ENCODE measurements around the gene WDR81.
"Not testable (repeated sequence)": the region's sequence is repeated elsewhere in the genome, so short reads cannot be mapped to it uniquely, and the experiment has no call there.

Gene WDR81

DNA sequence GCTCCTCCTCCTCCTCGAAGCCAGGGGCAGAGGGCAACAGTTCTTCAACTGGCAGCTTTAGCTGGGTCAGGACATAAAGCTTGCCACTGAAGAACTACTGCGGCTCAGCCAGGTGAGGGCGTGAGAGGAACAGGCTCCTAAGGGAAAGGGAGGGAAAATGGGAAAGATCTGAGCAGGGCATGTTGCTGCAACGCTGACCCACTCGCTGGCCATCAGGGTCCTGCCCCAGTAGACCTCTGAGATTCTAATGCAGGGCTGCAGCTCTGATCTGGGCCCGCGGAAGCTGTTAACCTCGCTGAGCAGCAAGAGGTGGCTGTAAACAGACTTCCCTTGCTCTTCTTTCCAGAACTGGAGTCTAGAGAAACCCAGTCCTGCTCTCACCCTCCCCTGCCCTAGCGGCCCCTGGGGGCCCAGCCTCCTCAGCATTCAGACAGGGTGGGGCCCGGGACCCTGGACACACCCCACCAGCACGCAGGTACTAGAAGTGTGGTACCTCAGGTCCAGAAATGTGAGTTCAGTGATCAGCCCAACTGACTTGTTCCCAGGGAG is 10.6 kb upstream of the WDR81 start:
- no peak for DNase-seq

DNA sequence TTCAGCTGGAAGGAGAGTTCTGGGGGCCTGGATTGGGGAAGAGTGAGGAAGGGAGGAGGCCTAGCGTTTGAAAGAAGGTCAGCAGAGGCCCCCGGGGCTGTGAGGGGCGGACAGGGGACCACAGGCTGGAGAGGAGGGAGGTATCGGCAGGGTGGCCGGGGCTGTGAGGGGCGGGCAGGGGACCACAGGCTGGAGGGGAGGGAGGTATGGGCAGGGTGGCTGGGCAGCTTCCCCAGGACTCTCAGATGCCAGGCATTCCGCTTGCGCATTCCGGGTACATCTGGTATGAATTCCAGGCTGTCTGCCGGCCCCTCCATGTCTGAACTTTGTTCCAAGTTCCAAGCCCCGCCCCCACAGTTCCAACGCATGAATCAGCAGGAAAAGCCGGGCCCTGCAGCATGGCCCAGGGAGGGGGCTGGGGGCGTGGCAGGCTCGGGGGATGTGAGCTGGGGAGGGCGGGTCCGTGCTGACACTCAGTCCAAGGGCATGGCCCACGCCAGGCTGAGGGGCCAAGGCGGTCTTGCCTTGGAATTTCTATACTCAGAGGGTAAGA is 10.0 kb upstream of the WDR81 start:
- no peak for DNase-seq

- DNase-seq: no peak
These were observed 9.3 kb upstream of the WDR81 start for GRCh38 chr17:1714980-1715802.

GRCh38 chr17:1715803-1716075 is 8.8 kb upstream of the WDR81 start:
- DNase-seq: no peak

DNA sequence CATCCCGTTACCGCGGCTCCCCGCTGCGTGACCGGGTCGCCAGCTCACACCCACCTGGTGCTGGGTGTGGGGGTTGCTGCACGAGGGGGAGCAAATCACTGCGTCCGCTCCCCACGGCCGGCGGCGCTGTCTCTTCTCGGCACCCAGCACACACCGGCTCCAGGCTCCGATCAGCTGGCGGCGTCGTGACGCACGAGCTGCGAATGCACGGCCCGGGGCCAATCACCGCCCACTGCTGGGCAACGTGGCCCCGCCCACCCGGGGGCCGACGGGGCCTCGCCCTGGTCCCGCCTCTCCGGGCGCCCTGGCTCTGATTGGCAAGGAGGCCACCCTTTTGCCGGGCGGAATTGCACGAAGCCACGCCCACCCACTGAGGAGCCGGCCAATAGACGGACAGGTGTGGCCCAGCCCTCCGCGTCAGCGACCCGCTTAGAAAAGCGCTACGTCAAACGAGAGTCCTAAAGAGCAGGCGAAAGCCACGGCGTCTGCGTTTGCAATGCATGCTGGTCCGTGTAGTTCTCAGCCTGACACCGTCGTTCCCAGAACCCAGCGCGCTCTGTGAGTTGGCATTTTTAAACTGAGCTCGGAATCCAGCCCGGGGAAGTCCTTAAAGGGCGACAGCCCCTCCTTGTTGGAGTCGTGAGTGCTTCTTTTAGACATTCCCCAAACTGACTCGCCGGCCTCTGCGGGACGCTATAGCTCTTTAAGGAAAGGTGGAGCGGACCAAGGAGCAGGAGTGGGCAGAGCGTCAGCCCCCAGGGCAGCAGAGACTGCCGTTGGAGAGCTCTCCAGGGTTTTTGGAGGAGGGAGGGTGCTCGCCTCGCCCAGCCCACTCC is 8.2 kb upstream of the WDR81 start:
- DNase-seq: peak; percentile 92

GRCh38 chr17:1716912-1717695 is 7.4 kb upstream of the WDR81 start:
- DNase-seq: peak; percentile 80

- no peak for DNase-seq
These were observed 5.9 kb upstream of the WDR81 start for GRCh38 chr17:1718362-1719165.

DNA sequence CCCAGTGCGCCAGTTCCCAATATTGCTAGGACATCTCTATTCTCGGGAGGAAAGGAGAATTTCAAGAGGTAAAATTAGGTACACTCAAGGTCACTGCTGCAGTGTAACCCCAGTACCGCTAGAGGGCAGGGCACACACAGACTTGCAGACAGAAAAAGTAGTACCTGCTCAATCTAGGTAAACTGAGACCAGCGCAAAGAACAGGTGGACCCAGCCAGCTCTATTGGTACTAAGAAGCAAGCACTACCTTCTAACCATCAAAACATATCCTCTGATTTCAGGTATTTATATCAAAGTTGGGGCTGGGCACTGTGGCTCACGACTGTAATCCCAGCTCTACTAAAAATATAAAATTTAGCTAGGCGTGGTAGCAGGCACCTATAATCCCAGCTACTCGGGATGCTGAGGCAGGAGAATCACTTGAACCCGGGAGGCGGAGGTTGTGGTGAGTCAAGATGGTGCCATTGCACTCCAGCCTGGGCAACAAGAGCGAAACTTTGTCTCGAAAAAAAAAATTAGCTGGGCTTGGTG is 3.6 kb upstream of the WDR81 start:
- DNase-seq: no peak

GRCh38 chr17:1722022-1722421 is 2.5 kb upstream of the WDR81 start:
- not testable (repeated sequence) for DNase-seq

- no peak for DNase-seq
These were observed 551 bp downstream of the WDR81 start for GRCh38 chr17:1724869-1725641.

DNA sequence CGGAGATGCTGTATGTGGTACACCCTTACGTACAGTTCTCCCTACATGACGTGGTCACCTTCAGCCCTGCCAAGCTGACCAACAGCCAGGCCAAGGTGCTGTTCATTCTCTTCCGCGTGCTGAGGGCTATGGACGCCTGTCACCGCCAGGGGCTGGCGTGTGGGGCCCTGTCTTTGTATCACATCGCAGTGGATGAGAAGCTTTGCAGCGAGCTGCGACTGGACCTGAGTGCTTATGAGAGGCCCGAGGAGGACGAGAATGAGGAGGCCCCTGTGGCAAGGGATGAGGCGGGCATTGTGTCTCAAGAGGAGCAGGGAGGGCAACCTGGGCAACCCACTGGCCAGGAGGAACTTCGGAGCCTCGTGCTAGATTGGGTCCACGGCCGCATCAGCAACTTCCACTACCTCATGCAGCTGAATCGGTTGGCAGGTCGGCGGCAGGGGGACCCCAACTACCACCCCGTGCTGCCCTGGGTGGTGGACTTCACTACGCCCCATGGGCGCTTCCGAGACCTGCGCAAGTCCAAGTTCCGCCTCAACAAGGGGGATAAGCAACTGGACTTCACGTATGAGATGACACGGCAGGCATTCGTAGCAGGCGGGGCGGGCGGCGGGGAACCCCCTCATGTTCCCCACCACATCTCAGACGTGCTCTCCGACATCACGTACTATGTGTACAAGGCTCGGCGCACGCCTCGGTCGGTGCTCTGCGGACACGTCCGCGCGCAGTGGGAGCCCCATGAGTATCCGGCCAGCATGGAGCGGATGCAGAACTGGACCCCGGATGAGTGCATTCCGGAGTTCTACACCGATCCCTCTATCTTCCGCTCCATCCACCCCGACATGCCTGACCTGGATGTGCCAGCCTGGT is 1.4 kb downstream of the WDR81 start:
- no peak for DNase-seq

GRCh38 chr17:1726626-1727257 is 2.2 kb downstream of the WDR81 start:
- no peak for DNase-seq

DNA sequence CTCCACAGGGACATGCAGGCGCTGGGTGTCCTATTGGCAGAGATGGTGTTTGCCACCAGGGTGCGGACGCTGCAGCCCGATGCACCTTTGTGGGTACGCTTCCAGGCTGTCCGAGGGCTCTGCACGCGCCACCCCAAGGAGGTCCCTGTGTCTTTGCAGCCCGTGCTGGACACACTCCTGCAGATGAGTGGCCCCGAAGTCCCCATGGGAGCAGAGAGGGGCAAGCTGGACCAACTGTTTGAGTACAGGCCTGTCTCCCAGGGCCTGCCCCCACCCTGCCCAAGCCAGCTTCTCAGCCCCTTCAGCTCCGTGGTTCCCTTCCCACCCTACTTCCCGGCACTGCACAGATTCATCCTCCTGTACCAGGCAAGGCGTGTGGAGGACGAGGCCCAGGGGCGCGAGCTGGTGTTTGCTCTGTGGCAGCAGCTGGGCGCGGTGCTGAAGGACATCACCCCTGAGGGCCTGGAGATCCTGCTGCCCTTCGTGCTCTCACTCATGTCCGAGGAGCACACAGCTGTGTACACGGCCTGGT is 2.8 kb downstream of the WDR81 start:
- DNase-seq: no peak

GRCh38 chr17:1727876-1728630 is 3.5 kb downstream of the WDR81 start:
- no peak for DNase-seq

DNA sequence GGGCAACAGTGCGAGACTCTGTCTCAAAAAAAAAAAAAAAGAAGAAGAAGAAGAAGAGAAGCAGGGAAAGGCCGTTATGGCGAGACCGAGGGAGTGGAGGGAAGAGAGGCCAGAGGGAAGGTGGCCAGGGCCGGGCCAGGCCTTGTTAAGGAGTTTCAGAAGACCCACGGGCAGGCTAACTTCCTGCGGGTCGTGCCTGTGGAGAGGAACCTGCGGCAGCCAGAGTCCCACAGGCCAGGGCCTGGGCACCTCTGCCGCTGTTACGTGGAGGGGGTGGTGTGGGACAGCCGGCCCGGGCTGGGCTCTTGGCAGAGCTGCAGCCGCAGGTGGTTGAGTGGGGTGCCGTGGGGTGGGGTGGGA is 5.4 kb downstream of the WDR81 start:
- no peak for DNase-seq

- DNase-seq: no peak
These were observed 6.1 kb downstream of the WDR81 start for GRCh38 chr17:1730326-1731193.

DNA sequence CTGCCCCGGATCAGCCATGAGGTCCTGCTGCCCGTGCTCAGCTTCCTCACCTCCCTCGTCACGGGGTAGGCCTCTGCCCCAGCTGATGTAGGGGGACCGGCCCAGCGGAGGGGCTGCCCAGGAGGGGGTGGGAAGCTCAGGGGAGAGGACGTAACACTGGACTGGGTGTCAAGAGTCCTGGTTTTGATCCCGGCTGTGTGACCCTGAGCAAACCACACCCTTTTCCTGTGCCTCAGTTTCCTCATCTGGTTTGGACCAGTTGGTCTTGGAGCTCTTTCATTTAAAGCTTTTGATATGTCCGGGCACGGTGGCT is 6.6 kb downstream of the WDR81 start:
- no peak for DNase-seq
